GM21825 (cell line): ENCODE measurements around the gene AWAT1.
"Not testable (repeated sequence)": the region's sequence is repeated elsewhere in the genome, so short reads cannot be mapped to it uniquely, and the experiment has no call there.

Experiments
- ATAC-seq: cut with Tn5 transposase; IDR thresholded peaks from one replicate; pipeline ENCODE4 v1.9.1; 2021; ENCODE audit warnings: mild to moderate bottlenecking, moderate library complexity; ENCODE audit not compliant: unreplicated experiment

Gene AWAT1

GRCh38 chrX:70234355-70234754 is at the start of gene AWAT1:
AWAT1 (plus strand) TSS chrX:70234655; CDS start chrX:70234696, 41 bp downstream.
- no peak for ATAC-seq

DNA sequence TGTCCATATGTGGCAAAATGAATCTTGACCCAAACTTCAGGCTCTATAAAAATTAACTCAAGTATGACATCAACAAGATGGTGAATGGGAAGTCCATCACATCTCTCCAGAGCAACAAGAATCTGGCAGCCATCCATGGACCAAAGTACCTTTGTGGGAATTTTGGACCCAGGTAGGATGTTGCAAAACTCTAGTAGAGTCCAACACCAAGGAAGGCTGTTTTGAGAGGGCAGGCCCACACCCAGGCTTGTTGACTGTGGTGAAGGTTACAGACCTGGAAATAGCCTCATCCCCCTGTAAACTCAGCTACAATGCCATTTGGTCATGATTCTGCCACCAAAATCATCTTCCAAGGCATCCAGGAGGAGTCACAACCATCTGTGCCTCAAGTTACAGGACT is 44.2 kb upstream of the AWAT1 start:
- no peak for ATAC-seq

DNA sequence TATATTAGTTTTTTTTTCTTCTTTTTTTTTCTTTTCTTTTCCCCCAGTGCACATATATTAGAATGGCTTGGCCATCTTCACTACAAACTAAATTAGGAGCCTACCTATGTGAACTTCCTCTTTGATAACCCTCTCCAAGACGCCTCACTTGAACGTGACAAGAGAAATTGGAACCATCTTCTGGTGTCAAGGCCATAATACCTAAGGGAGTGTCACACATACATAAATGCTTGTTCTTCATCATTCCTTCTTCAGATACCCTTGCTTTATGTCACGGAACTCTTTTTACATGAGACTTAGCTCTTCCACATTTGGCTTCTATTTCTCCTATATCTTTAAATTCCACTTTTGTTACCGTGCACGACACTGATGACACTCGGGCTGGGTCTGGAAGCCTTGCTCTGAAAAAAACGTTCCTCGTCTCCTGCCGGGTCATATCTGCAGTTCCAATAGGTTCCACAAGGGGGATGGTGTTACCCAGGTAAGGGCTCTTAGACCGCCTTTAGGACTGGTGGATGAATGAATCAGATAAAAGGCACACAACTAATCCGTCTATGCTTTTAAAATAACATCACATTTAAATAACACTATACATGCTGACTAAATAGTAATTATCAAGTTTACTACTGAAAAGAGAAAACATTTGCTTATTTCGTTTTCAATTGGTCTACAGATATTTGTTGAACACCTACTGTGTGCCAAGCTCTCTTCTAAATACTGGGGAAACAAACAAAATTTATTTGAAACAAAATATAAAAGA is 37.3 kb upstream of the AWAT1 start:
- peak; percentile 77 for ATAC-seq

DNA sequence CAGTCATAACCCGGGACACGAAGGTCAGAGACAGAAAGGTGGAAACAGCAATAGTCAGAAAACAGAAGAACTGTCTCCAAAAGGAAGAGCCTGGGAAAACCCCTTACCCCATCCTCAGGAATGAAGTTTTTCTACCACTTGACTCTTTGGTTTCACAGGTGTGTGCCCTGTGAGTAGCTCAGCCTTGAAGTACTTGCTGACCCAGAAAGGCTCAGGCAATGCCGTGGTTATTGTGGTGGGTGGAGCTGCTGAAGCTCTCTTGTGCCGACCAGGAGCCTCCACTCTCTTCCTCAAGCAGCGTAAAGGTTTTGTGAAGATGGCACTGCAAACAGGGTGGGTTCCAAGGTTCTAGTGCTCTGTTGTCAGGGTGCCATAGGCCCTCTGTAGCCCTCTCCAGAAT is 32.7 kb upstream of the AWAT1 start:
- no peak for ATAC-seq

- ATAC-seq: no peak
Observed at GRCh38 chrX:70208479-70208878, 26.0 kb upstream of the AWAT1 start.

GRCh38 chrX:70209570-70209969 is 24.9 kb upstream of the AWAT1 start:
- ATAC-seq: not testable (repeated sequence)

GRCh38 chrX:70219938-70220764 is 14.3 kb upstream of the AWAT1 start:
- no peak for ATAC-seq

DNA sequence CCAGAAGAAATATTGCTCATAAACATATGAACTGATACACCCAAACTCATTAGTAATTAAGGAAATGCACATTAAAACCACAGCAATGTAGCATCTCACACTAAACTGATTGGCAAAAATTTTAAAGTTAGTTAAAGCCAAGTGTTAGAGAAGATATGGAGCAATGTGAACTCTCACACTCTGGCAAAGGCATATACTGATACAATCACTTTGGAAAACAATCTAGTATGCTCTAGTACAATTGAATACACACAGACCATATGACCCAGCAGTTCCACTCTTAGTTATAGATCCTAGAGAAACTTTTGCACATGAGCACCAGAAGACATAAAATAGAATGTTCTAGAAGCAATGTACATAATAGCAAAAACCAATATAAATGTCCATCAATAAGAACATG is 8.4 kb upstream of the AWAT1 start:
- no peak for ATAC-seq

- no peak for ATAC-seq
Observed at GRCh38 chrX:70226687-70227086, 7.8 kb upstream of the AWAT1 start.

DNA sequence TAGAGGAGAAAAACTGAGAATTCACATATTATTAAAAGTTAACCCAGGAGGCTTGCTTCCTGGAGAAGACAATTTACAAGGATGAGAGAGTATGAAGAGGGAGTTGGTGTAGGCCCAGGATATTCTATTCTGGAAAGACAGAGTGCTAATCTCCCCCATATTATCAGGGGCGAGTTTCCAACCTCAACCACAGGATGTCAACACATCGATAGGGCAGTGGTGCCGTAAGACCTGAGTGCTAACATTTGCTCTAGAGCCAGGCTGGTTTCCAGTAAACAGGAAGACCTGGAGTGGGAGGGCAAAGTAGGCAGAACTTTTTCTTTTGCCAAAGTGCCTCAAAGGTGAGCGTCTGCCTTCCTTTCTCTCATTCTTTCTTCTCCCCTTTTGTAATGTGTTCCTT is 2.8 kb upstream of the AWAT1 start:
- ATAC-seq: no peak

- no peak for ATAC-seq
Observed at GRCh38 chrX:70240751-70241150, 6.3 kb downstream of the AWAT1 start.

DNA sequence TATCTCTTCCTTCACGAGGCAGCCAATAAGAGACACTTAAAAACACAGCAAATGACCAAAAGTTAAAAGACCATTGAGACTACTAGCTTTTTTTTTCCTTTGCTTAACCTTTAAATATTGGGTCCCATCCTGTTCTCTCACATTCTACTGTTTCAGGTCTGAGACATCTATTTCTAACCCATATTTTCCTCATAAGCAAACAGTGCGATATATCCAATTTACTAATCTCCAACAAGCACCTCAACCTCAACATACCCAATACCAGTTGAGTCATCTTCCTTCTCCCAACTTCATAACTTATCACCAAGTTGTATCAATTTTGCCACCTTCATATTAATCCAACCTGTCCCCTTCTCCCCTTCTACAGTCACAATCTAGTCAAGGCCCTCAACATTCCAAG is 7.0 kb downstream of the AWAT1 start:
- ATAC-seq: no peak

- ATAC-seq: not testable (repeated sequence)
Observed at GRCh38 chrX:70243601-70244000, 9.1 kb downstream of the AWAT1 start.

GRCh38 chrX:70244881-70245280 is 10.4 kb downstream of the AWAT1 start:
- no peak for ATAC-seq

- no peak for ATAC-seq
Observed at GRCh38 chrX:70247252-70247651, 12.8 kb downstream of the AWAT1 start.

DNA sequence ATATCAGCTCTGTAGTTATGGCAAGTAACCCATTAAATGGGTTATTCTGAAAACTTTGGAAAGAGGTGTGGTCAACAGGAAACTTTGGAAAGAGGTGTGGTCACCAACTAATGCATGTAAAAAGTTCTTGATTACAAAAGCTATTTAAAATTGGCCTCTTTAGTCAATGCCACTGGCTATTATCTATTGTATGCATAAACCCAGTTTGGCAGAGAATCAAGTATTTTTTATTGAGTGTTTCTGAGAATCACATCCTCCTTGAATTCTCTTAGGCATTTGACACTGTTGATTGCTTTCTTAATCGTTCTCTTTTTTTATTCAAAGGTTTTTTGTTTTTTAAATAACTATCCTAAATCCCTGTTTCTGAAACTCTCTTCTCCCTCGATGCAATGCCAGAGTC is 18.0 kb downstream of the AWAT1 start:
- ATAC-seq: no peak

DNA sequence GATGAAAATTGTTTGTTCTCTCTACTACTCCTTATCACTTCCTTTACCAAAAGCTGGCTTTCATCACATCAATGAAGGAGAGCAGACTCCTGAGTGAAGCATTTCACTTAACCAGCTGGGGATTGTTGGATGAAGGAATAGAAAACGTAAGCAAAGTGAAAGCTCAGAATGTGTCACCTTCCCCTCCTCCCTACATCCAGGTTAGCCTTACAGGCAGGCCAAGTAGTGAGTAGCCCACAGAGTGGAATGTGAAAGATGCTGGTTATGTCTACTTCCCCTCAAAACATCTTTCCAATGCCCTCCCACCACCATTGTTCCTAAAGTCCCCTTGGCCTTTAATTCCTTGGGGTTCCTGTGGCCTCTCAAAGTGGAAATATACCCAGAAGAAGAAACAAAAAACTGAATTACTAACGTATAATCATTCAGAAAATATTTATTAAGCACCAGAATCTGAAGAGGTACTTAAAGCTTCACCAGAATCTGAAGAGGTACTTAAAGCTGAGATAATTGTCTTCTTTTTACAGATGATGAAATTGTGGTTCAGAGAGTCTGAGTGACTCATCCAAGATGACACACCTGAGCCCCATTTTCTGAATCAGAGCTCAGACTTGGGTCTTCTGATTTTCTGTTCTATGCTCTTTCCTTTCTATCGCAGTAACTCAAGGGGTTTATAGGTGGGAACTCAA is 19.1 kb downstream of the AWAT1 start:
- ATAC-seq: no peak

GRCh38 chrX:70254063-70254400 is 19.6 kb downstream of the AWAT1 start:
- no peak for ATAC-seq

DNA sequence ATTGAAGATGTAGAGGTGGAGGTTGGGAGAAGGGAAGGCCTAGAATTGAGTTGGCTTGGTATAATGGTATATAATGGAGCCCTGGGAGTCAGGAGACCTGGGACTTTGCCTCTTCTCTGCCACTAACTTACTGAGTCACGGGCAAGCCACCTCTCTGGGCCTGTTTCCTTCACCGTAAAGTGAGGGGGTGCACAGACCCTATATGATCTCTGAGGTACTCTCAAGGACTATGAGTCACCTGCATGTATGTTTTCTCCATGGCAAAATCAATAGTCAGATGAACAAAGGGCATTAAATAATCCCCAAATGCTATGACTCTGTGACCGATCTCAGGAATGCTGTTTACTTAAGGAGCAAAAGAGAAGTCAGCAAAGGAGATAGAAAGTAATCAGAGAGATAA is 20.5 kb downstream of the AWAT1 start:
- ATAC-seq: no peak

GRCh38 chrX:70255452-70255851 is 21.0 kb downstream of the AWAT1 start:
- no peak for ATAC-seq

GRCh38 chrX:70257423-70258288 is 23.2 kb downstream of the AWAT1 start:
- ATAC-seq: no peak
